GM12878 (cell line): Measurements from ENCODE around the gene PAQR7. TPM values are rescaled to one million over a fixed set of nuclear protein-coding genes. Genes with fewer than 3 reads are reported as not detected.

Source experiments
- ATAC-seq: fragments of 200-7000 bp; cut with Tn5 transposase; 3 replicates; pipeline ENCODE4 v1.9.1; 2020; ENCODE audit warnings: mild to moderate bottlenecking, moderate library complexity
- BruUV-seq: library from RNA; stranded (reverse); fragments of 400-500 nt; replicated peaks from 2 replicates; lab custom pipeline; 2021; lab: Mats Ljungman, UMichigan
- CTCF ChIA-PET: fragments of 300-600 bp; sonication (Branson Sonifier 250); formaldehyde crosslinking; extraction: SDS; loops from one replicate; lab custom pipeline; 2021; ENCODE audit warnings: inconsistent platforms; lab: Yijun Ruan, JAX
- POLR2A ChIA-PET: fragments of 350-600 bp; formaldehyde crosslinking; extraction: SDS; loops from one replicate; lab custom pipeline; 2021; ENCODE audit warnings: inconsistent platforms; lab: Charles Lee
- RAD21 ChIA-PET: fragments of 300-600 bp; sonication (Branson Sonifier 250); formaldehyde crosslinking; loops from one replicate; lab custom pipeline; 2023; ENCODE audit warnings: antibody characterized with exemption; ENCODE audit not compliant: unreplicated experiment; lab: Charles Lee
- SMC1A ChIA-PET: fragments of 300-600 bp; sonication (Branson Sonifier 250); formaldehyde crosslinking; loops from one replicate; lab custom pipeline; 2023; ENCODE audit not compliant: unreplicated experiment, uncharacterized antibody; lab: Charles Lee
- DNase-seq: peaks from one replicate; pipeline ENCODE4 v3.0.0-alpha.2; 2011; ENCODE audit warnings: low read depth, low spot score
- FAIRE-seq: peaks from 3 replicates; lab custom pipeline; 2011; peaks lifted over from hg19 to GRCh38; lab: Jason Lieb, UNC
- H2AFZ ChIP-seq: 2 replicates; pipeline ENCODE4 v1.6.0; 2011; ENCODE audit warnings: low read depth, low read length, control low read depth; ENCODE audit not compliant: control insufficient read depth
- H3K27ac ChIP-seq: 2 replicates; pipeline ENCODE4 v1.5.1; 2011; ENCODE audit warnings: control low read depth; ENCODE audit not compliant: control insufficient read depth, insufficient read depth
- H3K27me3 ChIP-seq, 2 experiments: replicated peaks in 1 of 2; 2 replicates each; pipeline versions ENCODE4 v1.6.0 to v1.6.1; 2011; ENCODE audit warnings: low read length in 1 of 2; ENCODE audit not compliant: control insufficient read depth in 2 of 2, insufficient read depth in 2 of 2
- H3K36me3 ChIP-seq, 2 experiments: 2 replicates each; pipeline ENCODE4 v1.5.1; 2011; ENCODE audit warnings: low read length in 1 of 2; ENCODE audit not compliant: control insufficient read depth in 2 of 2, insufficient read depth in 2 of 2
- H3K4me1 ChIP-seq: 2 replicates; pipeline ENCODE4 v1.6.1; 2011; ENCODE audit warnings: mild to moderate bottlenecking, low read length, moderate library complexity, mixed read lengths; ENCODE audit not compliant: control insufficient read depth, insufficient read depth
- H3K4me2 ChIP-seq: 2 replicates; pipeline ENCODE4 v1.6.0; 2011; ENCODE audit warnings: control low read depth; ENCODE audit not compliant: control insufficient read depth, insufficient read depth
- H3K4me3 ChIP-seq: fragments of 200-600 bp; sonication (generic); 2 replicates; pipeline ENCODE4 v1.5.1; 2016
- H3K79me2 ChIP-seq: 2 replicates; pipeline ENCODE4 v1.6.0; 2011; ENCODE audit warnings: low read length; ENCODE audit not compliant: control insufficient read depth, insufficient read depth
- H3K9ac ChIP-seq: 2 replicates; pipeline ENCODE4 v1.8.0; 2011; ENCODE audit warnings: low read length, control low read depth, mixed read lengths; ENCODE audit not compliant: control insufficient read depth, insufficient read depth
- H3K9me3 ChIP-seq: replicated peaks from 3 replicates; pipeline ENCODE4 v1.5.1; 2011; ENCODE audit warnings: mild to moderate bottlenecking, low read length; ENCODE audit not compliant: control insufficient read depth, insufficient read depth
- H4K20me1 ChIP-seq: 2 replicates; pipeline ENCODE4 v1.6.0; 2011; ENCODE audit not compliant: control insufficient read depth, insufficient read depth
- EED ChIP-seq: sonication (generic); IDR thresholded peaks from 2 replicates; pipeline ENCODE4 v1.6.1; 2016; ENCODE audit warnings: antibody characterized with exemption, low read depth
- KLF5 ChIP-seq: fragments of 450-650 bp; IDR thresholded peaks from 2 replicates; pipeline ENCODE4 v1.6.1; 2014; ENCODE audit warnings: mild to moderate bottlenecking; ENCODE audit not compliant: partially characterized antibody
- MYB ChIP-seq: fragments of 150-350 bp; IDR thresholded peaks from 2 replicates; pipeline ENCODE4 v1.6.1; 2014; ENCODE audit warnings: mild to moderate bottlenecking, low read depth, low read length, borderline replicate concordance
- NR2C1 ChIP-seq: fragments of 450-650 bp; IDR thresholded peaks from 2 replicates; pipeline ENCODE4 v1.6.1; 2017; ENCODE audit warnings: antibody characterized with exemption, mild to moderate bottlenecking, moderate library complexity
- PRDM15 ChIP-seq: fragments of 450-650 bp; formaldehyde crosslinking; IDR thresholded peaks from 2 replicates; pipeline ENCODE4 v1.4.0; 2020; ENCODE audit warnings: mild to moderate bottlenecking, moderate library complexity
- STAT1 ChIP-seq: fragments of 450-650 bp; conservative IDR thresholded peaks from 2 replicates; pipeline ENCODE4 v1.6.1; 2014; ENCODE audit warnings: antibody characterized with exemption, mild to moderate bottlenecking
- USF1 ChIP-seq: IDR thresholded peaks from 2 replicates; pipeline ENCODE4 v1.6.1; 2011; ENCODE audit warnings: borderline replicate concordance, low read depth, mild to moderate bottlenecking, moderate library complexity, mixed read lengths, low read length; ENCODE audit not compliant: insufficient read depth; ENCODE audit errors: extremely low read length
- ZZZ3 ChIP-seq: IDR thresholded peaks from 2 replicates; pipeline ENCODE4 v1.6.1; 2011; ENCODE audit warnings: low read depth; ENCODE audit not compliant: control insufficient read depth, insufficient read length
- WGBS: methylation state at CpG from one replicate; pipeline ENCODE4 v1.1.6; 2016; ENCODE audit warnings: low lambda C conversion rate; ENCODE audit not compliant: insufficient replicate concordance, insufficient coverage; ENCODE audit errors: missing lambda C conversion rate; 5-methylcytosine and 5-hydroxymethylcytosine counted together
- in situ Hi-C: fragments of 300-500 bp; cut with MboI; formaldehyde crosslinking; loops from 9 replicates; pipeline ENCODE4 v1.14.3; 2018; ENCODE audit warnings: mixed read lengths
- intact Hi-C: fragments of 100-400 bp; cut with micrococcal nuclease; formaldehyde crosslinking; loops from one replicate; pipeline ENCODE4 v1.14.2; 2022; ENCODE audit not compliant: unreplicated experiment
- polyA plus RNA-seq, 11 experiments: library from polyadenylated mRNA; depleted of rRNA in 4 of 11; unstranded in 6 of 11; stranded (reverse) in 5 of 11; fragments of >200 nt; fragmentation: Nextera tagmentation in 4 of 11; fragmentation: Illumina TruSeq in 1 of 11; extraction: Ambion mirVana in 4 of 11; extraction: Trizol in 1 of 11; gene quantifications; 1 replicate in 1 of 11; 2 replicates in 10 of 11; pipeline versions ENCODE4 v1.2.1 to v1.2.3, GENCODE V29; 2011 to 2016; ENCODE audit warnings: inconsistent platforms in 2 of 11, missing spikeins in 2 of 11, low read depth in 1 of 11
- total RNA-seq, 4 experiments: library from RNA; depleted of rRNA in 3 of 4; stranded (reverse); fragments of >200 nt in 3 of 4; fragmentation: Illumina TruSeq in 1 of 4; extraction: Trizol in 1 of 4; gene quantifications; 2 replicates each; pipeline versions ENCODE4 v1.2.1 to v1.2.3, GENCODE V29; 2013 to 2021

PAQR7 gene
- total and polyA plus RNA-seq, 10 of the 15 experiments (the other 5 are each of a cell fraction or from before 2014, with no cell fraction given): 1.1 to 8.8 (median 5.2) TPM

DNA sequence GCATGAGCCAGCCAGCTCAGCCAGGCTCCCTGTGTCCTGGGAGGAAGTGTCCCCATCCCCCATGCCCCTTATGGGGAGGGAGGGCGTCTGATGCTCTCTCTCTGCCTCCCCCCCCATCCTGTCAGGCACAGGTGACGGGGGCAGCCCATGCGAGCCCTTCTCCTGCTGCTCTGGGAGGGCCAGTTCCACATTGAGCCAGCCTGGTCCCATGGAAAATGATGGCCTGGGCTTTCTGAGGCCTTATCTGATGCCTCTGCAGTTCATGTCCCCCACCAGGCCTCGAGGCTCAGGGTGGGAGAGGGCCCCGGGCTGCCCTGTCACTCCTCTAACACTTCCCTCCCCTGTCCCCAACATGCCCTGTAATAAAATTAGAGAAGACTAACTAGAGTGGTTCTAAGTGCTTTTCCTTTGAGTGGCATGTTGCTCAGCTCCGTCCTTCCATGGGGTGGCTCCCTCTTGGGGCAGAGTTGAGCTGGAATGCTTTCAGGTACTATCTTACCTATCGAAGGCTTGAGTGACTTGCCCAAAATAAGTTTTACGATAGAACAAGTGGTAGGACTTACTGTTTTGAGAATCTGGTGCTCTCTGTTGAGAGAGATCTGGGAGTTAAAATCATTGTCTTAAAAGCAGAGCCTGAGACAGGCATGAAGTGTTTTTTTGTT lies 57.5 kb downstream of the PAQR7 start (continued):
- TF ChIP-seq USF1 (no peak), NR2C1 (no peak), KLF5 (no peak)

- Histone ChIP-seq H4K20me1 (no peaks in the 10 kb centered on the region), H3K4me3 (no peak overlapping the region), H3K36me3 (no peaks in the 10 kb centered on the region), H3K9me3 (no peaks in the 10 kb centered on the region), H2AFZ (no peak overlapping the region), H3K27ac (no peak overlapping the region), H3K9ac (no peak overlapping the region), H3K27me3 (no peaks in the 10 kb centered on the region), H3K4me2 (no peak overlapping the region), H3K4me1 (peaks cover 8% of the 10 kb centered on the region), H3K79me2 (peaks cover 15% of the 10 kb centered on the region)
- 58% methylated on average over 14 of the region's 15 CpGs for WGBS
- ChIA-PET CTCF (interaction anchor here (0.6 to 2.6 kb wide), 3 partner anchors 13 to 181 kb away, joined by 3 to 16 read pairs (median 3); partner anchors contain the start of gene PAFAH2), SMC1A (interaction anchor here (0.7 kb wide), 1 partner anchor 181 kb away, joined by 3 read pairs; the partner anchor contains the start of gene PAFAH2), POLR2A (no interaction called here), RAD21 (no interaction called here)
- ATAC-seq: no peak
- no peak for FAIRE-seq
- intact Hi-C loops: no loop called here
- in situ Hi-C loops: loop anchor here (25.0 kb wide), 1 partner anchor 404 kb away; the partner anchor contains the start of gene RHCE
- no peak for DNase-seq
- no TSS peak for BruUV-seq
- TF ChIP-seq PRDM15 (CRISPR knock-in tag) (no peak), STAT1 (no peak), EED (no peak), ZZZ3 (no peak), MYB (no peak)
These were observed 59.3 kb downstream of the PAQR7 start for GRCh38 chr1:25816112-25816718.
